ENCODE data around the gene CHEK1. TPM values are rescaled to one million over a fixed set of nuclear protein-coding genes. Genes with fewer than 3 reads are reported as not detected.

Gene CHEK1
- total and polyA plus RNA-seq, 9 donors = 0.24 to 3.5 (median 1.5) TPM

DNA sequence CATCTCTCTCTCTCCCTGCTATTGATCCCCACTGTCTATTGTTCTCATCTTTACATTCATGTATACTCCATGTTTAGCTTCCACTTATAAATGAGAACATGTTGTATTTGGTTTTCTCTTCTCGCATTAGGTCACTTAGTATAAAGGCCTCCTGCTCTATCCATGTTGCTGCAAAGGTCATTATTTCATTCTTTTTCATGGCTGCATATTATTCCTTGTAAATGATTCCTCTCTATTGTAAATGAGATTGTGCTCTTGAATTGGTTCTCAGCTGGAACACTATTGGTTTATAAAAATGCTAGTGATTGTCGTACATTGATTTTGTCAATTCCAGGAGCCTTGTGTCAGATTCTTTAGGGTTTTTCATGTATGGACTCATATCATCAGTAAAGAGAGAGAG is 42.2 kb downstream of the CHEK1 start:
- Histone ChIP-seq H3K36me3 (no peaks in the 10 kb centered on the region), H3K27ac (no peak overlapping the region), H3K4me1 (ENCODE audit: insufficient read depth) (no peaks in the 10 kb centered on the region), H3K27me3 (peaks cover 3% of the 10 kb centered on the region), H3K9me3 (no peaks in the 10 kb centered on the region), H3K4me3 (no peak overlapping the region)
- no peak for TF ChIP-seq POLR2A (IDR thresholded peaks at IDR 0.05)
- TF ChIP-seq, protein P1, sequence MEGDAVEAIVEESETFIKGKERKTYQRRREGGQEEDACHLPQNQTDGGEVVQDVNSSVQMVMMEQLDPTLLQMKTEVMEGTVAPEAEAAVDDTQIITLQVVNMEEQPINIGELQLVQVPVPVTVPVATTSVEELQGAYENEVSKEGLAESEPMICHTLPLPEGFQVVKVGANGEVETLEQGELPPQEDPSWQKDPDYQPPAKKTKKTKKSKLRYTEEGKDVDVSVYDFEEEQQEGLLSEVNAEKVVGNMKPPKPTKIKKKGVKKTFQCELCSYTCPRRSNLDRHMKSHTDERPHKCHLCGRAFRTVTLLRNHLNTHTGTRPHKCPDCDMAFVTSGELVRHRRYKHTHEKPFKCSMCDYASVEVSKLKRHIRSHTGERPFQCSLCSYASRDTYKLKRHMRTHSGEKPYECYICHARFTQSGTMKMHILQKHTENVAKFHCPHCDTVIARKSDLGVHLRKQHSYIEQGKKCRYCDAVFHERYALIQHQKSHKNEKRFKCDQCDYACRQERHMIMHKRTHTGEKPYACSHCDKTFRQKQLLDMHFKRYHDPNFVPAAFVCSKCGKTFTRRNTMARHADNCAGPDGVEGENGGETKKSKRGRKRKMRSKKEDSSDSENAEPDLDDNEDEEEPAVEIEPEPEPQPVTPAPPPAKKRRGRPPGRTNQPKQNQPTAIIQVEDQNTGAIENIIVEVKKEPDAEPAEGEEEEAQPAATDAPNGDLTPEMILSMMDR (IDR thresholded peaks at IDR 0.05) = no peak
- no peak for TF ChIP-seq EP300 (IDR thresholded peaks at IDR 0.05)
- 93 to 99% (median 98%) methylated on average over 2 of the region's 2 CpGs for WGBS, 3 donors
- intact Hi-C loops (cut with DNase I) = no loop called here
- no peak for DNase-seq

DNA sequence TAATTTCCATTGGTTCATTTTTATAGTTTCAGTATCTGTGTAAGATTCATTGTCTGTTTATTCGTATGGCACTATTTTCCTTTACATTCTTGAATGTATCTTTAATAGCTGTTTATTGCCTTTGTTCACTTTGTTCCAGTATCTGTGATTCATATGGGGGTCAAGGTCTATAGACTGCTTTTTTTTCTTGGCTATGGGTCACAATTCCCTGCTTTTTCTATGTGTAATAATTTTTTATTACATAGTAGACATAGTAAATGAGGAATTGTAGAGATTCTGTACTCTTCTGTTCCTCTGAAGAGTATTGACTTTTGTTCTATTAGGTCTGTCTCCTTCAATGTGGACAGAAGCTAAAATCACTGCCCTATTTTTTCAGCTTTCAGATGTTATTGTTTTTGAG is 45.2 kb downstream of the CHEK1 start:
- no peaks in the 10 kb centered on the region for H3K9me3 ChIP-seq
- H3K27me3 ChIP-seq = peaks cover 3% of the 10 kb centered on the region
- TF ChIP-seq, protein P1 (IDR thresholded peaks at IDR 0.05) = no peak
- TF ChIP-seq POLR2A (IDR thresholded peaks at IDR 0.05) (no peak), EP300 (IDR thresholded peaks at IDR 0.05) (no peak)
- intact Hi-C loops (cut with DNase I) = no loop called here
- no peaks in the 10 kb centered on the region for H3K4me1 ChIP-seq (ENCODE audit: insufficient read depth)
- 92 to 98% (median 96%) methylated on average over 1 of the region's 1 CpG for whole genome bisulfite sequencing, 3 donors
- H3K36me3 ChIP-seq = no peaks in the 10 kb centered on the region
- no peak overlapping the region for H3K27ac ChIP-seq
- no peak for DNase-seq
- no peak overlapping the region for H3K4me3 ChIP-seq

- peaks cover 3% of the 10 kb centered on the region for H3K27me3 ChIP-seq
- H3K4me3 ChIP-seq = no peak overlapping the region
- no peaks in the 10 kb centered on the region for H3K36me3 ChIP-seq
- WGBS, 3 donors = 86 to 88% (median 87%) methylated on average over 2 of the region's 2 CpGs
- TF ChIP-seq, protein P1 (IDR thresholded peaks at IDR 0.05) = no peak
- TF ChIP-seq POLR2A (IDR thresholded peaks at IDR 0.05) (no peak), EP300 (IDR thresholded peaks at IDR 0.05) (no peak)
- H3K27ac ChIP-seq = no peak overlapping the region
- no peaks in the 10 kb centered on the region for H3K9me3 ChIP-seq
- no peak for DNase-seq
- H3K4me1 ChIP-seq (ENCODE audit: insufficient read depth) = no peaks in the 10 kb centered on the region
- intact Hi-C loops (cut with DNase I) = no loop called here
These were observed 46.6 kb downstream of the CHEK1 start for GRCh38 chr11:125671561-125671960.

GRCh38 chr11:125674210-125674609 is 49.2 kb downstream of the CHEK1 start:
- Histone ChIP-seq H3K4me1 (ENCODE audit: insufficient read depth) (no peaks in the 10 kb centered on the region), H3K9me3 (no peaks in the 10 kb centered on the region), H3K27me3 (peaks cover 3% of the 10 kb centered on the region), H3K36me3 (no peaks in the 10 kb centered on the region), H3K27ac (no peak overlapping the region), H3K4me3 (no peak overlapping the region)
- intact Hi-C loops (cut with DNase I) = no loop called here
- 86 to 87% (median 86%) methylated on average over 2 of the region's 2 CpGs for WGBS, 3 donors
- DNase-seq = no peak
- TF ChIP-seq POLR2A (IDR thresholded peaks at IDR 0.05) (no peak), EP300 (IDR thresholded peaks at IDR 0.05) (no peak)
- TF ChIP-seq, protein P1 (IDR thresholded peaks at IDR 0.05) = no peak

Measured in ovary (tissue), 9 donors.